ENCODE results near the gene TMEM184A.

The TMEM184A gene

DNA sequence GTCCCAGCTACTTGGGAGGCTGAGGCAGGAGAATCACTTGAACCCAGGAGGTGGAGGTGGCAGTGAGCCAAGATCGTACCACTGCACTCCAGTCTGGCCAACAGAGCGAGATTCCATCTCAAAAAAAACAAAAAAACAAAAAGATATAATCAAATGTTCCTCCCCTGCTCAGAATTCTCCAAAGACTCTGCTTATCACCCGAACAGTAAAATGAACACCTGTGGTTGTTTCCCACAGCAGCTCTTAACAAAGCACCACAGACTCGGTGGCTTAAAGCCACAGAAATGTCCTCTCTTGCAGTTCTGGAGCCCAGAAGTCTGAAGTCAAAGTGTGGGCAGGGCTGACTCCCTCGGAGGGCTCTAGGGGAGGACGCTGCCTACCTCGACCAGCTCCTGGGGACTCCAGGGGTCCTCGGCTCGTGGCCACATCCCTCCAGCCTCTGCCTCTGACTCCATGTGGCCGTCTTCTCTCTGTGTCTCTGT is 47.7 kb downstream of the TMEM184A start:
- Histone ChIP-seq H3K4me1 (ENCODE audit: insufficient read depth, low read length) (peaks cover 2% of the 10 kb centered on the region), H3K36me3 (ENCODE audit: insufficient read depth, low read length) (no peaks in the 10 kb centered on the region), H2AFZ (ENCODE audit: low read depth, low read length) (no peak overlapping the region), H3K4me3 (ENCODE audit: low read length) (no peak overlapping the region), H3K27me3 (ENCODE audit: insufficient read depth, low read length) (no peaks in the 10 kb centered on the region), H3K9me3 (ENCODE audit: low read length) (no peaks in the 10 kb centered on the region)

DNA sequence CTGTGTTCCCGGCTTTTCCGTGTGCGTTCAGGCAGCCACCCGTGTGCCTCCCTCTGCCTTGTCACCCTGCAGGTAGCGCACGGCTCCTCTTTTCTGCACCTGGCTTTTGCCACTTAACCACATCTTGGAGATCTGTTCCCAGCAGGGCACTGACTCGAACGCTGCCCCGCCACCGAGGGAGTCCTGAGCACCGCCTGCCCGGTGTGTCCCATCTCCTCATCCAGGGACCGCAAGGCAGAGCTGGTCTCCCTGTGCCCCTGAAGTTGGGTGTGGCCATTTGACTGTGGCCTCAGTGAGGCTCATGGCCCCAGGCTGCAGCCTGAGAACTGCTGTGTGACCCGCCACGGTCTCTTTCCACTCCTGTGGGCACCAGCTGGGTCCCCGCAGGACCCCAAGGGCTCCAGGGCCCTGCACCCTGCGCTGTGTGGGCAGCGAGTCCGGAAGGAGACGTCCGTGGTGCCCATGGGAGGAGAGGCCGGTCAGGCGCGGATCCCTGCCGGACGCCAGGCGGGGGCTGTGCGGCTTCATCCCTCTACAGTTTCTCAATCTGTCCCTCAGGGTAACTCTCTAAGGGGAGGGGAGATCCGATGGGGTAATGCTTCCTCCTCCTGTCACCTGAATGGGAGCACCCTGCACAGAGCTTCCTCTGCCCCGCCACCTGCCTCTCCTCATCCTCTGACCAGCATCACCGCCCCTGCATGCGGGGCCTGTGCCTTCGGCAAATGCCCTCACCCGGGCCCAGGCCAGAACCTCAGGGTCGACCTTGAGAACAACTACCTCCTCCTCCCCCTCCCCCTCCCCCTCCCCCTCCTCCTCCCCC is 50.1 kb downstream of the TMEM184A start:
- Histone ChIP-seq H2AFZ (ENCODE audit: low read depth, low read length) (no peak overlapping the region), H3K4me1 (ENCODE audit: insufficient read depth, low read length) (peaks cover 9% of the 10 kb centered on the region), H3K36me3 (ENCODE audit: insufficient read depth, low read length) (peaks cover 16% of the 10 kb centered on the region), H3K9me3 (ENCODE audit: low read length) (no peaks in the 10 kb centered on the region), H3K27me3 (ENCODE audit: insufficient read depth, low read length) (no peaks in the 10 kb centered on the region), H3K4me3 (ENCODE audit: low read length) (no peak overlapping the region)

DNA sequence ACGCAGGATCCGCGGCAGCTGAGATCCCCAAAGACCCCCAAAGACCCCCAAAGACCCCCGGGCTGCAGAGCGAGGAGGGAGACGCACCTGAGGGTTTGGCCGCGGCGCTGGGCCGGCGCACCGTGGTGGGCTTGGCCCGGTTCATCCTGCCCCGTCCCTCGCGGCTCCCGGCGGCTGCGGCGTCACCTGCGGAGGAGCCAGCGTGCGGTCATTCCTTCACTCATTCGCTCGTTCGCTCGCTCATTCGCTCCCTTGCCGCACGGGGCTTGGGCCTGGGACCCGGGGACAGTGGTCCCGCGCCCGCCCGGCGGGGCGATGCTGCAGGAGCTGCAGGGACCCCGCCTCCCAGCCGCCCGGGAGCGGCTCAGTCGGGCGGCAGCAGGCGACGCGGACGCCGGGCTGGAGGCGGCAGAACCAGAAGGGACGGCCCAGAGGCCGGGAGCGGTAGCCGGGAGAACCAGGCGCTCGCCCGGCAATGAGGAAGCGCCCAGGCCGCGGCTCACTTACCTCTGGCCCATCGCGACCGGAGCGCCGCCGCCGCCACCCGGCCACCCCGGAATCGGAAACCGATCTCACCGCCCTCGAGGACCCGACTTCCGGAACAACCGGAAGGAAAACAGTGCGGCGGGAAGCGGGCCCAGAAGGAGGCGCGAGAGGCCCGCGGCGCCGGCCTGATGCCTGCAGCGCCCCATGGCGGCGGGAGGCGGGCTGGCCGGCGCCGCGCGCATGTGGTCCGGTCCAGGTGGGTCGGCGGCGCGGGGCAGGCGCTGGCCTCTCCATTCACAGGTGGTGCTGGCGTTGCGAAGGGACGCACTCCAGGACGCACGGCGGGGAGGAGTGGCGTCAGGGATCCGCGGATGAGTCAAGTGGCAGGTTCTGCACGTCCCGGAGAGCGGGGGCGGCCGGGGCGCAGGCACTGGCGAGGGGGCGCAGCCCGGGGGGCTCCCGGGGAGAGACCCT is 51.9 kb downstream of the TMEM184A start, which contains the start of gene INTS1:
TSS of gene INTS1 (minus strand) at position 574 of the 960 bp plus-strand sequence. CDS start at position 145, 429 bp downstream.
- Histone ChIP-seq H3K9me3 (ENCODE audit: low read length) (no peaks in the 10 kb centered on the region), H3K36me3 (ENCODE audit: insufficient read depth, low read length) (peaks cover 32% of the 10 kb centered on the region), H3K4me3 (ENCODE audit: low read length) (peak within 1 kb of the TSS; percentile 98), H3K4me1 (ENCODE audit: insufficient read depth, low read length) (peaks cover 9% of the 10 kb centered on the region), H2AFZ (ENCODE audit: low read depth, low read length) (peak within 1 kb of the TSS; percentile 83), H3K27me3 (ENCODE audit: insufficient read depth, low read length) (no peaks in the 10 kb centered on the region)

DNA sequence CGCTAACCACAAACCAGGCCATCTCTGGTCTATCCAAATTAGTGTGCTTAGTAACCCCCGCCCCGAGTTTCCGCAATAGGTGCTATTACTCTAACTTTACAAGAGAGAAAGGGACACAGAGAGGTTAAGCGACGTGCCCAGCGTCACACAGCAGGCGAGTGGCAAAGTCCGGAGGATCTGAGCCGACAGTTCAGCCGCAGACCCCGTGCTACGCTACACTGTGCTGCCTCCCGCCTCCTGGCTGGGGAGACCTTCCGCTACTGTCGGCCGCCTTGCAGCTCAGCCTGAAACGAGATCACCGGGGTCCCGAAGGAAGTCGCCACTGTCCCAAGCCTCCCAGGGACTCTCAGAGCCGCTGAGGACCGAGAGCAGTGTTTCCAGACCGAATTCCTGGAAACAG is 52.6 kb downstream of the TMEM184A start:
- Histone ChIP-seq H3K4me1 (ENCODE audit: insufficient read depth, low read length) (peaks cover 9% of the 10 kb centered on the region), H3K9me3 (ENCODE audit: low read length) (no peaks in the 10 kb centered on the region), H3K36me3 (ENCODE audit: insufficient read depth, low read length) (peaks cover 37% of the 10 kb centered on the region), H3K27me3 (ENCODE audit: insufficient read depth, low read length) (no peaks in the 10 kb centered on the region), H3K4me3 (ENCODE audit: low read length) (peak overlapping the region; percentile 98), H2AFZ (ENCODE audit: low read depth, low read length) (no peak overlapping the region)

DNA sequence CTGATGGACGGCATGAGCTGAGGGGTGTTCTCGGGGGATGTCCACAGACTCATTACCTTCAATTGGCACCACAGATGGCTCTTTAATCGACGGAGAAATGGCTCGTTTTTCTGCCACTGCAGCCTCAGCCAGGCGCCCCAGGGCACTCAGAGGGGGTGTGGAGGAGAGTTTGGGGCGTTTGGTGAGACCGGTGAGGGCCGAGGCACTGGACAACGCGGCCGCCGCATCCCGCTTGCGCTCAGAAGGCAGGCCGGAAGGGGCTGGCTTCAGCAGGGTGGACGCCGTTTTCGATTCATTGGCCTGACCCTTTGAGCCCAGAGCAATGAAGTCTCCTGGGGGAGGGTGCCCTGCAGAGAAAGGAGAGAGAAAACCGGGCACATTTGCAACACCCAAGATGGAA is 53.2 kb downstream of the TMEM184A start:
- Histone ChIP-seq H3K4me3 (ENCODE audit: low read length) (peak overlapping the region; percentile 98), H3K27me3 (ENCODE audit: insufficient read depth, low read length) (no peaks in the 10 kb centered on the region), H3K9me3 (ENCODE audit: low read length) (no peaks in the 10 kb centered on the region), H2AFZ (ENCODE audit: low read depth, low read length) (no peak overlapping the region), H3K36me3 (ENCODE audit: insufficient read depth, low read length) (peaks cover 42% of the 10 kb centered on the region), H3K4me1 (ENCODE audit: insufficient read depth, low read length) (peaks cover 9% of the 10 kb centered on the region)

DNA sequence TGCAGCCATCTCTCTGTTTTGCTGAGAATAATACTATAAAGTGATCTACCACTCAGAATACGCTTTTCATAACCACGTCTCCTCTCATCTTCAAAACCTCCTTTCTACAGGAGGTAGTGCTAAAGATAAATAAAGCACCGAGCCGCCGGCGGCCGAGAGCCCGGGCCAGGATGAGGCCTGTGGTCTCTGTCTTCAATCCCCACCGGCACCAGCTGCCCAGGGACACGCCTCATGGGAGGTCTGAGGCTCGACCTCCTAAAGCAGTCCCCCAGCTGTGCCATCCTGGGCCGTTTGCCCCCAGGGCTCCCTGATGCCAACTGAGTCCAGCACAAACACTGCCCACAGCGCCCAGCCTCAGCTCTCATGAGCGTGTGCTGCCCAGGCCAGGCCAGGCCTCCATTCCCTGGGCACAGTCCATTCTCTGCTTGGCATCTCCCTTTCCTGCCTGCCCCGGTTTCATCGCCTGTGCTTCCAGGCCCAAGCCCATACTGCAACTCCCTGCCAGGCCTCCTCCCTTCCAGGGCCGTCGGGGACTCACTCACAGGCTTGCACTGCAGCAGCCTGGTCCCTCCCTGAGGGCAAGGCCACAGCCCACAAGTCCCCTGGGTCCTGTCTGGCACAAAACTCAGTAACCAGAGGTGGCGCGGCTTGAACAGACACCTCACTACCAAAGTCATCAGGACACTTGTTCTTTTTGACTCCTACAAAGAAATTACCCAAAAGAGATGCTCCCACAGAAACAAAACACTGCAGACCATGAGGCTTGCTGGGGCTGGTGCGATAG is 54.3 kb downstream of the TMEM184A start:
- Histone ChIP-seq H3K36me3 (ENCODE audit: insufficient read depth, low read length) (peaks cover 53% of the 10 kb centered on the region), H3K4me1 (ENCODE audit: insufficient read depth, low read length) (peaks cover 9% of the 10 kb centered on the region), H2AFZ (ENCODE audit: low read depth, low read length) (no peak overlapping the region), H3K9me3 (ENCODE audit: low read length) (no peaks in the 10 kb centered on the region), H3K4me3 (ENCODE audit: low read length) (no peak overlapping the region), H3K27me3 (ENCODE audit: insufficient read depth, low read length) (no peaks in the 10 kb centered on the region)

DNA sequence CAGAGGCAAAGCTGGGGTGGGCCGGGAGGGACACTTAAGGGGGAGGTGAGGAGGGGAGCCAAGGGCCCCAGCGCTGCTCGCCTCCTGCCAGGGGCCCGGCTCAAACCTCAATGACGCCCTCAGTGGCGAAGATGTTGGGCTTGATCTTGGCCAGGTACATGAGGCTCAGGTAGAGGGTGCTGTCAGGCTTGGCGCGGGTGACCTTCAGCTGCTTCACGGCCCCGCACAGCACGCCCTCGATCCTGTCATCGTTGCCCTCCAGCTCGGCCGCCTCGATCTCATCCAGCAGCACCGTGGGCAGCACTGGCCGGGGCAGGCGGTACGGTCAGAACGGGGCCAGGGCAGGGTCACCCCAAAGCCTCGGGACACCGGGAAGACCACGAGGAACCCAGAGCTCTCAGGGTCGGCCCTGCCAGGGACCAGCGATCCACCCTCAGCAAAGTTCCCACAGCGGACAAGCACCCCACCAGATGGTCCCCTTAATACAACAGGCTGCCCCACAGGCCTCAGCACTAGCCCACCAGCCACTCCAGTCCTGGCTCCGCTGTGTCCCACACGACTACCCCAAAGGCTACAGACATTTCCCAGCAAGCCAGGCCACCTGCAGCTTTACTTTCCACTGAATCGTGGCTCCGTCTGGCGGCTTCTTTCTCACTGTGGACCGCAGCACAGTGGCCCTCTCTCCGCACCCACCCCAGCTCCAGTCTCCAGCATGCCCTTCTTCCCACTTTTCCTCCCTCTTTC is 55.8 kb downstream of the TMEM184A start:
- H3K4me1 ChIP-seq (ENCODE audit: insufficient read depth, low read length) = peaks cover 9% of the 10 kb centered on the region
- H3K36me3 ChIP-seq (ENCODE audit: insufficient read depth, low read length) = peaks cover 65% of the 10 kb centered on the region
- H3K9me3 ChIP-seq (ENCODE audit: low read length) = no peaks in the 10 kb centered on the region
- no peak overlapping the region for H3K4me3 ChIP-seq (ENCODE audit: low read length)
- H3K27me3 ChIP-seq (ENCODE audit: insufficient read depth, low read length) = no peaks in the 10 kb centered on the region
- H2AFZ ChIP-seq (ENCODE audit: low read depth, low read length) = no peak overlapping the region

DNA sequence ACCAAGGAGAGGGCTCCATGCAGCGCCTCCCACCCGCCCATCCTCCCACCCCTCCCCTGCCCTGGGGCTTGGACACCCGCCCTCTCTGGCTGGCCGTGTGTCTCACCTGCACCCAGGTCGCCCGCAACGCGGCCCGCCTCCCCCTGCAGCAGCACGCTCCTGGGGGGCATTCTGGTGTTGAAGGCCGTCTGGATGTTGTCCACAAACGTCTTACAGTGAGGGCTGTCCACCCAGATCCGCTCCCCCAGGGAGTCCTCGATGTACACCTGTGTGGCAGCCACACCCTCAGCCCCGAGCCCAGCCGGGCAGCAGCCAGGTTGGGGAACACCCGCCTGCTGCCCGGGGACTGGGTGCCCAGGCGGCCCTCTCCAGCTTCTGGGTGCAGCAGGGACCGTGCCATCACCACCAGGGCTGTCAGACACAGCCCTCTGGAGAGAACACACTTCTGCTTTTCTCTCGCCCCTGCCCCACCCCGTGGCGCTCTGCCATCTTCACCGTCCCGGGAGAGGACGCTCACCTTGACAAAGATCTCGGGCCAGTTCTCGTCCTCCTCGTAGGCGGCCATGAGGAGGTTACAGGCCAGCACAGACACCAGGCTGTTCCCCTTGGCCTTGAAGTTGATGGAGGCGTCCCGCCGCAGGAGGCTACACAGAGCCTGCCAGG is 56.5 kb downstream of the TMEM184A start:
- H2AFZ ChIP-seq (ENCODE audit: low read depth, low read length) = no peak overlapping the region
- H3K36me3 ChIP-seq (ENCODE audit: insufficient read depth, low read length) = peaks cover 69% of the 10 kb centered on the region
- H3K27me3 ChIP-seq (ENCODE audit: insufficient read depth, low read length) = no peaks in the 10 kb centered on the region
- no peaks in the 10 kb centered on the region for H3K9me3 ChIP-seq (ENCODE audit: low read length)
- H3K4me3 ChIP-seq (ENCODE audit: low read length) = no peak overlapping the region
- H3K4me1 ChIP-seq (ENCODE audit: insufficient read depth, low read length) = peaks cover 9% of the 10 kb centered on the region

DNA sequence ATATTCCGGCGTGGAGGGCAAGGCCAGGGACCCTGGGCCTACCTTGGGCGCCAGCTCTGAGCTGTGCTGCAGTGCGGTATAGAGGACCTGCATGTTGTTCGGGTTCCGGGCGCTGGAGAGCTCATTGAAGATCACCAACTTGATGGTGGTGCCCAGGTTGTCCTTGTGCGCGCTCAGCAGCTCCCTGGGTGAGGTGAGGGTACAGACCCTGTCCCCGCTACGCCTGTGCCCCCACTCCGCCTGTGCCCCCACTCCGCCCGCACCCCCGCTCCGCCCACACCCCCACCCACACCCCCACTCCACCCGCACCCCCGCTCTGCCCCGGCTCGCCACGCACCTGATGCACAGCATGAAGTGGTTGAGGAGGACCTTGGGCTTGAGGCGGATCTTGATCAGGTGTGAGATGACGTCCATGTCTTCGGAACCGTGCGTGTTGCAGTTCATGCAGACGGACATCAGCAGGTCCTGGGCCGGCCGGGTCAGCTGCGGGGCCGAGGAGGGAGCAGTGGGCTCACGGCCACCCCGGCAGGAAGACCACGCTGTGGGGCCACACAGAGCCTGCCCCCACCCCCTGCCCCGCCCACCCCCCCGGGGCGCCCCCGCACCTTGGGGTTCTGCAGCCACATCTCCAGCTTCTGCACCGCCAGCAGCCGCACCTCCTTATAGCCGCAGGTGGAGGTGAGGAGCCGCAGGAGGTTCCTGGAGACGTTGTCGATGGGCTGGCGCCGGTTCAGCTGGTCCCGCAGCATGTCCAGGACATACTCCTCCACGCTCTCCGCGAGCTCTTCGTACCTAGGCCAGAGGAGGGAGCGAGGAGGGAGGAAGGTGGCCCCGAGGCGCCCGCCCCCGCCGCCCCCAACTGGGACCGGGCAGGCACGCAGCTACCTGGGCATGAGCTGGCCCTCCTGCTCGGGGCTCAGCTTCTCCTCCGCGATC is 57.4 kb downstream of the TMEM184A start:
- Histone ChIP-seq H3K4me3 (ENCODE audit: low read length) (no peak overlapping the region), H2AFZ (ENCODE audit: low read depth, low read length) (no peak overlapping the region), H3K36me3 (ENCODE audit: insufficient read depth, low read length) (peaks cover 76% of the 10 kb centered on the region), H3K27me3 (ENCODE audit: insufficient read depth, low read length) (no peaks in the 10 kb centered on the region), H3K9me3 (ENCODE audit: low read length) (no peaks in the 10 kb centered on the region), H3K4me1 (ENCODE audit: insufficient read depth, low read length) (peaks cover 9% of the 10 kb centered on the region)

DNA sequence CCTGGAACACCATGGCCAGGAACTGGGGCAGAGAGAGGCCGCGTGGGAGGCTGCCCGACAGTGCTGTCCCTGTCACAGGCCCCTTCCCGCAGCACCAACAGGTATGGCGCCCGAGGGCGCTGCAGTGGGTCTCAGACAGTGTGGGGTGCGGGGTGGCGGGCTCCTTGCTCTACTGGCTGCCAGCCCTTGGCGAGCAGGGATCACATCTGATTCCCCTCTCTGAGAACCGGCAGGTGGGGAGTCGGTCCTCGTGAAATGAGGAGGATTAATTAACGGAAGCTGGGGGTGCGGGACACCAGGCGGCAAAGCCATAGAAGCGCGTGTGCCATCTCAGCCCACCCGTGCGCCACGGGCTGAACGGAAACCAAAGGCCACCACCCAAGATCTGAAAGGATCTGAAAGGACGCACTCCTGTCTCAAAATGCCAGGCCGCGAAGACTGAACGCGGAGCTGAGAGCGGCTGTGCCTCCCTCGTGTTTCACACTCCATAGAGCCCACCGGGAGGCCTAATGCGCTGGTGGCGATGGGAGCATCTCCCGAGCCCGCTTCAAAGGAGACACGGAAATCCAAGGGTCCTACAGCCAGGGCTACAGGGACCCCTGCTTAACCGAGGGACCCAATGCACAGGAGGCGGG is 58.6 kb downstream of the TMEM184A start:
- H3K4me1 ChIP-seq (ENCODE audit: insufficient read depth, low read length) = no peaks in the 10 kb centered on the region
- peaks cover 79% of the 10 kb centered on the region for H3K36me3 ChIP-seq (ENCODE audit: insufficient read depth, low read length)
- H3K4me3 ChIP-seq (ENCODE audit: low read length) = no peak overlapping the region
- no peaks in the 10 kb centered on the region for H3K9me3 ChIP-seq (ENCODE audit: low read length)
- H3K27me3 ChIP-seq (ENCODE audit: insufficient read depth, low read length) = no peaks in the 10 kb centered on the region
- H2AFZ ChIP-seq (ENCODE audit: low read depth, low read length) = no peak overlapping the region
